SK-N-SH (cell line): ENCODE results near the gene PITPNM3. TPM values are rescaled to one million over a fixed set of nuclear protein-coding genes. Genes with fewer than 3 reads are reported as not detected.

Experiments used
- CTCF ChIA-PET: fragments of 300-600, 350-600 bp; formaldehyde crosslinking; extraction: SDS; loops from one replicate; lab custom pipeline; 2021; lab: Yijun Ruan, JAX
- POLR2A ChIA-PET: fragments of 350-600 bp; sonication (Branson Sonifier 250); formaldehyde crosslinking; extraction: SDS; loops from one replicate; lab custom pipeline; 2020; ENCODE audit warnings: antibody characterized with exemption, inconsistent platforms; lab: Yijun Ruan, JAX
- DNase-seq: peaks from one replicate; pipeline ENCODE4 v3.0.0; 2012
- H2AFZ ChIP-seq: fragments of 200-600 bp; sonication (generic); 2 replicates; pipeline ENCODE4 v1.8.1; 2016; ENCODE audit warnings: antibody characterized with exemption, mild to moderate bottlenecking, low read depth
- H3F3A ChIP-seq: fragments of 200-600 bp; sonication (generic); replicated peaks from 2 replicates; pipeline ENCODE3; 2016; ENCODE audit warnings: antibody characterized with exemption, mild to moderate bottlenecking; ENCODE audit not compliant: insufficient read depth
- H3K27ac ChIP-seq, 2 experiments: fragments of 200-500 bp in 1 of 2; fragments of 200-600 bp in 1 of 2; sonication (Bioruptor generic) in 1 of 2; sonication (generic), shearing (Covaris generic) in 1 of 2; 2 replicates each; pipeline versions ENCODE4 v1.5.1 to v1.6.1; 2014 to 2016; ENCODE audit warnings: low read depth in 2 of 2, inconsistent platforms in 1 of 2, low read length in 1 of 2, mild to moderate bottlenecking in 1 of 2, mixed read lengths in 1 of 2
- H3K27me3 ChIP-seq: fragments of 200-600 bp; sonication (generic), shearing (Covaris generic); 2 replicates; pipeline ENCODE4 v1.6.1; 2016; ENCODE audit warnings: mixed run types; ENCODE audit not compliant: insufficient read depth
- H3K36me3 ChIP-seq, 2 experiments: fragments of 200-500 bp in 1 of 2; fragments of 200-600 bp in 1 of 2; sonication (Bioruptor generic) in 1 of 2; sonication (generic) in 1 of 2; replicated peaks in 1 of 2; 2 replicates each; pipeline versions ENCODE3 to v1.5.1; 2014 to 2016; ENCODE audit warnings: low read length in 1 of 2, mild to moderate bottlenecking in 1 of 2; ENCODE audit not compliant: insufficient read depth in 2 of 2, control insufficient read depth in 1 of 2
- H3K4me1 ChIP-seq, 2 experiments: fragments of 200-500 bp in 1 of 2; fragments of 200-600 bp in 1 of 2; sonication (Bioruptor generic) in 1 of 2; sonication (generic), shearing (Covaris generic) in 1 of 2; 2 replicates each; pipeline versions ENCODE4 v1.5.1 to v1.6.1; 2014 to 2016; ENCODE audit warnings: low read depth in 1 of 2, low read length in 1 of 2, mixed run types in 1 of 2; ENCODE audit not compliant: insufficient read depth in 2 of 2, control insufficient read depth in 1 of 2
- H3K4me2 ChIP-seq: fragments of 200-600 bp; sonication (generic), shearing (Covaris generic); 2 replicates; pipeline ENCODE4 v1.6.1; 2017; ENCODE audit warnings: mixed run types
- H3K4me3 ChIP-seq, 2 experiments: fragments of 200-500 bp in 1 of 2; fragments of 200-600 bp in 1 of 2; sonication (Bioruptor generic) in 1 of 2; sonication (generic), shearing (Covaris generic) in 1 of 2; 2 replicates each; pipeline versions ENCODE4 v1.5.1 to v1.8.1; 2014 to 2016; ENCODE audit warnings: low read depth in 2 of 2, inconsistent platforms in 1 of 2, low read length in 1 of 2, mild to moderate bottlenecking in 1 of 2, mixed read lengths in 1 of 2, moderate library complexity in 1 of 2
- H3K79me2 ChIP-seq: fragments of 200-600 bp; sonication (generic); 2 replicates; pipeline ENCODE4 v1.8.1; 2017; ENCODE audit warnings: mild to moderate bottlenecking; ENCODE audit not compliant: insufficient read depth
- H3K9ac ChIP-seq: fragments of 200-600 bp; sonication (generic); 2 replicates; pipeline ENCODE4 v1.6.1; 2017; ENCODE audit warnings: mixed run types
- H3K9me2 ChIP-seq: fragments of 200-600 bp; sonication (generic); 2 replicates; pipeline ENCODE4 v1.6.1; 2017; ENCODE audit warnings: mixed run types
- H3K9me3 ChIP-seq: fragments of 200-600 bp; sonication (generic); 2 replicates; pipeline ENCODE4 v1.6.1; 2017; ENCODE audit warnings: mixed run types, mild to moderate bottlenecking, moderate library complexity
- H4K20me1 ChIP-seq: fragments of 200-600 bp; sonication (generic); 2 replicates; pipeline ENCODE4 v1.6.1; 2017; ENCODE audit warnings: mild to moderate bottlenecking, mixed run types; ENCODE audit not compliant: insufficient read depth
- CHD2 ChIP-seq: fragments of 150-350 bp; IDR thresholded peaks from 2 replicates; pipeline ENCODE4 v1.6.1; 2018; ENCODE audit warnings: low read length; ENCODE audit not compliant: partially characterized antibody
- ELF1 ChIP-seq: IDR thresholded peaks from 2 replicates; pipeline ENCODE4 v1.4.0; 2012
- FOXM1 ChIP-seq: IDR thresholded peaks from 2 replicates; pipeline ENCODE4 v1.4.0; 2012; ENCODE audit warnings: low read depth, mild to moderate bottlenecking
- GABPA ChIP-seq: IDR thresholded peaks from 2 replicates; pipeline ENCODE4 v1.4.0; 2012; ENCODE audit warnings: low read depth, mild to moderate bottlenecking
- GATA2 ChIP-seq: sonication (generic); formaldehyde crosslinking; IDR thresholded peaks from 2 replicates; pipeline ENCODE4 v1.5.0; 2020; ENCODE audit warnings: mild to moderate bottlenecking, missing genetic modification reagents
- JUND ChIP-seq: IDR thresholded peaks from 2 replicates; pipeline ENCODE4 v1.4.0; 2012
- MXI1 ChIP-seq: IDR thresholded peaks from 2 replicates; pipeline ENCODE4 v1.6.1; 2012; ENCODE audit warnings: mild to moderate bottlenecking, low read depth, low read length, improper control_type of control experiment
- NFIC ChIP-seq: IDR thresholded peaks from 2 replicates; pipeline ENCODE4 v1.4.0; 2012; ENCODE audit warnings: borderline replicate concordance
- POLR2AphosphoS5 ChIP-seq: IDR thresholded peaks from 2 replicates; pipeline ENCODE4 v1.6.1; 2012; ENCODE audit warnings: low read depth, low read length
- RAD21 ChIP-seq: IDR thresholded peaks from 2 replicates; pipeline ENCODE4 v1.6.1; 2012; ENCODE audit warnings: mild to moderate bottlenecking, low read length
- RCOR1 ChIP-seq: fragments of 150-350 bp; IDR thresholded peaks from 2 replicates; pipeline ENCODE4 v1.6.1; 2017; ENCODE audit warnings: antibody characterized with exemption, low read length
- SIN3A ChIP-seq: IDR thresholded peaks from 2 replicates; pipeline ENCODE4 v1.6.1; 2012; ENCODE audit warnings: low read depth, mild to moderate bottlenecking, low read length, moderate library complexity, borderline replicate concordance
- SMC3 ChIP-seq: IDR thresholded peaks from 2 replicates; pipeline ENCODE4 v1.6.1; 2012; ENCODE audit warnings: low read depth, low read length, improper control_type of control experiment
- TAF1 ChIP-seq: IDR thresholded peaks from 2 replicates; pipeline ENCODE4 v1.6.1; 2012; ENCODE audit warnings: low read depth, mild to moderate bottlenecking, low read length, moderate library complexity, borderline replicate concordance
- TEAD4 ChIP-seq: IDR thresholded peaks from 2 replicates; pipeline ENCODE4 v1.4.0; 2012; ENCODE audit warnings: mild to moderate bottlenecking, borderline replicate concordance; ENCODE audit not compliant: insufficient read depth
- YY1 ChIP-seq: IDR thresholded peaks from 2 replicates; pipeline ENCODE4 v1.4.0; 2012; ENCODE audit warnings: low read depth, mild to moderate bottlenecking
- WGBS: methylation state at CpG from one replicate; pipeline ENCODE4 v1.1.6; 2017; ENCODE audit warnings: low lambda C conversion rate; 5-methylcytosine and 5-hydroxymethylcytosine counted together
- polyA plus RNA-seq, 3 experiments: library from polyadenylated mRNA; depleted of rRNA; stranded (reverse); fragments of >200 nt; gene quantifications; 2 replicates each; pipeline ENCODE4 v1.2.3, GENCODE V29; 2012
- TF ChIP-seq, protein P1 (sequence below): fragments of 150-350 bp; IDR thresholded peaks from 2 replicates; pipeline ENCODE4 v1.6.1; 2017; ENCODE audit warnings: antibody characterized with exemption, low read length, low read depth, borderline replicate concordance
- TF ChIP-seq, protein P2 (sequence below): fragments of 150-350 bp; IDR thresholded peaks from 2 replicates; pipeline ENCODE4 v1.6.1; 2016; ENCODE audit warnings: mild to moderate bottlenecking, low read depth, low read length
- TF ChIP-seq, protein P3 (sequence below): IDR thresholded peaks from 2 replicates; pipeline ENCODE4; 2012
- TF ChIP-seq, protein P4 (sequence below): IDR thresholded peaks from 2 replicates; pipeline ENCODE4 v1.4.0; 2012; ENCODE audit warnings: low read depth, borderline replicate concordance

Gene PITPNM3
- polyA plus RNA-seq, 1 of the 3 experiments (the other 2 are of a cell fraction), result 0.82 TPM

DNA sequence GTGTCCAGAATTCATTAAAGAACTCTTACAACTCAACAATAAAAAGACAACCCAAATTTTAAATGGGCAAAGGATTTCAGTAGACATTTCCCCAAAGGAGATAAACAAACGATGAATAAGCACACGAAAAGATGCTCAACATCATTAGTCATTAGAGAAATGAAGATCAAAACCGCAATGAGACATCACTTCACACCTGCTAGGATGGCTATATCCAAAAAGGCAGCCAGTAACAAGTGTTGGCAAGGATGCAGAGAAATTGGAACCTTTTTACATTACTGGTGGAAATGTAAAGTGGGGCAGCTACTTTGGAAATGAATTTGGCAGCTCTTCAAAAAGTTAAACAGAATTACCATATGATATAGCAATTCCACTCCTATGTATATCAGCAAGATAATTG, 42.0 kb downstream of the PITPNM3 start:
- no peaks in the 10 kb centered on the region for H3F3A ChIP-seq
- TF ChIP-seq ELF1, result no peak
- TF ChIP-seq CHD2, result no peak
- no peak for TF ChIP-seq SIN3A
- no peak for TF ChIP-seq GABPA
- TF ChIP-seq SMC3, result no peak
- TF ChIP-seq TAF1, result no peak
- TF ChIP-seq, protein P1, sequence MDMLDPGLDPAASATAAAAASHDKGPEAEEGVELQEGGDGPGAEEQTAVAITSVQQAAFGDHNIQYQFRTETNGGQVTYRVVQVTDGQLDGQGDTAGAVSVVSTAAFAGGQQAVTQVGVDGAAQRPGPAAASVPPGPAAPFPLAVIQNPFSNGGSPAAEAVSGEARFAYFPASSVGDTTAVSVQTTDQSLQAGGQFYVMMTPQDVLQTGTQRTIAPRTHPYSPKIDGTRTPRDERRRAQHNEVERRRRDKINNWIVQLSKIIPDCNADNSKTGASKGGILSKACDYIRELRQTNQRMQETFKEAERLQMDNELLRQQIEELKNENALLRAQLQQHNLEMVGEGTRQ, result no peak
- no peak for TF ChIP-seq NFIC
- TF ChIP-seq RCOR1, result no peak
- TF ChIP-seq FOXM1, result no peak
- TF ChIP-seq YY1, result no peak
- no peak for TF ChIP-seq TEAD4
- no peak for TF ChIP-seq POLR2AphosphoS5
- no peak for TF ChIP-seq JUND
- TF ChIP-seq RAD21, result no peak
- TF ChIP-seq GATA2 (CRISPR knock-in tag), result no peak
- TF ChIP-seq, protein P2, sequence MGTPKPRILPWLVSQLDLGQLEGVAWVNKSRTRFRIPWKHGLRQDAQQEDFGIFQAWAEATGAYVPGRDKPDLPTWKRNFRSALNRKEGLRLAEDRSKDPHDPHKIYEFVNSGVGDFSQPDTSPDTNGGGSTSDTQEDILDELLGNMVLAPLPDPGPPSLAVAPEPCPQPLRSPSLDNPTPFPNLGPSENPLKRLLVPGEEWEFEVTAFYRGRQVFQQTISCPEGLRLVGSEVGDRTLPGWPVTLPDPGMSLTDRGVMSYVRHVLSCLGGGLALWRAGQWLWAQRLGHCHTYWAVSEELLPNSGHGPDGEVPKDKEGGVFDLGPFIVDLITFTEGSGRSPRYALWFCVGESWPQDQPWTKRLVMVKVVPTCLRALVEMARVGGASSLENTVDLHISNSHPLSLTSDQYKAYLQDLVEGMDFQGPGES, result no peak
- TF ChIP-seq, protein P3, sequence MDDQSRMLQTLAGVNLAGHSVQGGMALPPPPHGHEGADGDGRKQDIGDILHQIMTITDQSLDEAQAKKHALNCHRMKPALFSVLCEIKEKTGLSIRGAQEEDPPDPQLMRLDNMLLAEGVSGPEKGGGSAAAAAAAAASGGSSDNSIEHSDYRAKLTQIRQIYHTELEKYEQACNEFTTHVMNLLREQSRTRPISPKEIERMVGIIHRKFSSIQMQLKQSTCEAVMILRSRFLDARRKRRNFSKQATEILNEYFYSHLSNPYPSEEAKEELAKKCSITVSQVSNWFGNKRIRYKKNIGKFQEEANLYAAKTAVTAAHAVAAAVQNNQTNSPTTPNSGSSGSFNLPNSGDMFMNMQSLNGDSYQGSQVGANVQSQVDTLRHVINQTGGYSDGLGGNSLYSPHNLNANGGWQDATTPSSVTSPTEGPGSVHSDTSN, result no peak
- TF ChIP-seq, protein P4, sequence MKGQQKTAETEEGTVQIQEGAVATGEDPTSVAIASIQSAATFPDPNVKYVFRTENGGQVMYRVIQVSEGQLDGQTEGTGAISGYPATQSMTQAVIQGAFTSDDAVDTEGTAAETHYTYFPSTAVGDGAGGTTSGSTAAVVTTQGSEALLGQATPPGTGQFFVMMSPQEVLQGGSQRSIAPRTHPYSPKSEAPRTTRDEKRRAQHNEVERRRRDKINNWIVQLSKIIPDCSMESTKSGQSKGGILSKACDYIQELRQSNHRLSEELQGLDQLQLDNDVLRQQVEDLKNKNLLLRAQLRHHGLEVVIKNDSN, result no peak
- TF ChIP-seq MXI1, result no peak
- H3K9me3 ChIP-seq, result no peaks in the 10 kb centered on the region
- H3K4me2 ChIP-seq, result no peak overlapping the region
- no peaks in the 10 kb centered on the region for H4K20me1 ChIP-seq
- no peak for DNase-seq
- H3K27ac ChIP-seq, result no peak overlapping the region
- ChIA-PET POLR2A (no interaction called here), CTCF (interaction anchor here (0.8 kb wide), 1 partner anchor 20 kb away, joined by 3 read pairs; no protein-coding TSS in a partner anchor)
- no peaks in the 10 kb centered on the region for H3K27me3 ChIP-seq
- H3K9ac ChIP-seq, result no peak overlapping the region
- H2AFZ ChIP-seq, result no peak overlapping the region
- 50% methylated on average over 3 of the region's 3 CpGs for WGBS
- H3K4me3 ChIP-seq, result no peak overlapping the region
- H3K36me3 ChIP-seq, result no peaks in the 10 kb centered on the region
- H3K79me2 ChIP-seq, result no peaks in the 10 kb centered on the region
- H3K4me1 ChIP-seq, result peaks cover 0 to 1% of the 10 kb centered on the region in 2 experiments; a peak in 2 of 4 replicates
- no peaks in the 10 kb centered on the region for H3K9me2 ChIP-seq
